Neural progenitor cell (in vitro differentiated cells): Measurements from ENCODE around the gene ME1. TPM values are rescaled to one million over a fixed set of nuclear protein-coding genes. Genes with fewer than 3 reads are reported as not detected.

Experiments
- DNase-seq: peaks from one replicate; pipeline ENCODE4 v3.0.0-alpha.2; 2016; ENCODE audit warnings: low spot score
- H2AFZ ChIP-seq: fragments of 200-600 bp; sonication (generic); replicated peaks from 2 replicates; pipeline ENCODE4 v1.6.1; 2016; ENCODE audit warnings: antibody characterized with exemption
- H3F3A ChIP-seq: fragments of 200-600 bp; sonication (generic); 2 replicates; pipeline ENCODE4 v1.6.1; 2016; ENCODE audit warnings: antibody characterized with exemption, low read depth
- H3K27ac ChIP-seq: fragments of 200-600 bp; sonication (generic); 2 replicates; pipeline ENCODE4 v1.5.1; 2016; ENCODE audit warnings: mild to moderate bottlenecking
- H3K27me3 ChIP-seq: fragments of 200-600 bp; sonication (generic); 2 replicates; pipeline ENCODE4 v1.6.1; 2016; ENCODE audit warnings: mild to moderate bottlenecking, moderate library complexity
- H3K36me3 ChIP-seq: fragments of 200-600 bp; sonication (generic); 2 replicates; pipeline ENCODE4 v1.5.1; 2016
- H3K4me1 ChIP-seq: fragments of 200-600 bp; sonication (generic); 2 replicates; pipeline ENCODE4 v1.6.1; 2016; ENCODE audit warnings: mixed run types
- H3K4me2 ChIP-seq: fragments of 200-600 bp; sonication (generic); 2 replicates; pipeline ENCODE4 v1.6.1; 2016
- H3K4me3 ChIP-seq: fragments of 200-600 bp; sonication (generic); 2 replicates; pipeline ENCODE4 v1.5.1; 2016
- H3K79me2 ChIP-seq: fragments of 200-600 bp; sonication (generic); 2 replicates; pipeline ENCODE4 v1.6.1; 2016; ENCODE audit warnings: low read depth
- H3K9ac ChIP-seq: fragments of 200-600 bp; sonication (generic); 2 replicates; pipeline ENCODE4 v1.6.1; 2016
- H3K9me3 ChIP-seq: fragments of 200-600 bp; sonication (generic); 2 replicates; pipeline ENCODE4 v1.5.1; 2016; ENCODE audit warnings: low read depth
- H4K20me1 ChIP-seq: fragments of 200-600 bp; sonication (generic); 2 replicates; pipeline ENCODE4 v1.6.1; 2016; ENCODE audit warnings: low read depth
- H3K27ac Mint-ChIP-seq: 3 replicates; pipeline ENCODE4 v1.8.0; 2021; ENCODE audit warnings: mixed read lengths
- H3K27me3 Mint-ChIP-seq: 2 replicates; pipeline ENCODE4 v1.8.0; 2022; ENCODE audit warnings: low read depth, mild to moderate bottlenecking, inconsistent platforms, moderate library complexity, mixed read lengths; ENCODE audit not compliant: insufficient read depth
- H3K36me3 Mint-ChIP-seq: 3 replicates; pipeline ENCODE4 v1.8.0; 2021; ENCODE audit warnings: mixed read lengths
- H3K4me1 Mint-ChIP-seq: 3 replicates; pipeline ENCODE4 v1.8.0; 2021; ENCODE audit warnings: mixed read lengths
- H3K4me3 Mint-ChIP-seq: 3 replicates; pipeline ENCODE4 v1.8.0; 2021; ENCODE audit warnings: mild to moderate bottlenecking, moderate library complexity, mixed read lengths
- H3K9me3 Mint-ChIP-seq: 3 replicates; pipeline ENCODE4 v1.8.0; 2020; ENCODE audit warnings: mixed read lengths
- CTCF ChIP-seq: fragments of 200-600 bp; sonication (generic); IDR thresholded peaks from 2 replicates; pipeline ENCODE4 v1.5.1; 2017; ENCODE audit warnings: antibody characterized with exemption, mild to moderate bottlenecking
- EZH2 ChIP-seq: fragments of 200-600 bp; sonication (generic); IDR thresholded peaks from 2 replicates; pipeline ENCODE4 v1.6.1; 2017; ENCODE audit warnings: antibody characterized with exemption, mild to moderate bottlenecking, moderate library complexity
- EZH2phosphoT487 ChIP-seq: fragments of 200-600 bp; sonication (generic); IDR thresholded peaks from 2 replicates; pipeline ENCODE4 v1.6.1; 2017; ENCODE audit warnings: antibody characterized with exemption
- total RNA-seq: library from RNA; depleted of rRNA; stranded (reverse); fragments of >200 nt; gene quantifications from 2 replicates; pipeline ENCODE4 v1.2.3, GENCODE V29; 2015; ENCODE audit warnings: low replicate concordance

The ME1 gene
- total RNA-seq, 1 donor from 2014 or later, result 2.8 TPM

GRCh38 chr6:83270971-83271719 lies 159.7 kb downstream of the ME1 start:
- no peak for DNase-seq
- no peak overlapping the region for H3K4me3 Mint-ChIP-seq
- no peak overlapping the region for H3K4me2 ChIP-seq
- H3F3A ChIP-seq, result no peaks in the 10 kb centered on the region
- no peak overlapping the region for H3K27ac Mint-ChIP-seq
- H4K20me1 ChIP-seq, result no peaks in the 10 kb centered on the region
- TF ChIP-seq CTCF (no peak), EZH2phosphoT487 (no peak), EZH2 (no peak)
- H3K27me3 Mint-ChIP-seq, result no peaks in the 10 kb centered on the region
- H3K36me3 Mint-ChIP-seq, result no peaks in the 10 kb centered on the region
- H2AFZ ChIP-seq, result no peak overlapping the region
- no peaks in the 10 kb centered on the region for H3K4me1 ChIP-seq
- no peaks in the 10 kb centered on the region for H3K9me3 Mint-ChIP-seq
- H3K79me2 ChIP-seq, result no peaks in the 10 kb centered on the region
- H3K36me3 ChIP-seq, result no peaks in the 10 kb centered on the region
- H3K4me3 ChIP-seq, result no peak overlapping the region
- H3K27ac ChIP-seq, result no peak overlapping the region
- no peak overlapping the region for H3K9ac ChIP-seq
- no peaks in the 10 kb centered on the region for H3K27me3 ChIP-seq
- no peaks in the 10 kb centered on the region for H3K9me3 ChIP-seq
- H3K4me1 Mint-ChIP-seq, result peaks cover 17% of the 10 kb centered on the region

DNA sequence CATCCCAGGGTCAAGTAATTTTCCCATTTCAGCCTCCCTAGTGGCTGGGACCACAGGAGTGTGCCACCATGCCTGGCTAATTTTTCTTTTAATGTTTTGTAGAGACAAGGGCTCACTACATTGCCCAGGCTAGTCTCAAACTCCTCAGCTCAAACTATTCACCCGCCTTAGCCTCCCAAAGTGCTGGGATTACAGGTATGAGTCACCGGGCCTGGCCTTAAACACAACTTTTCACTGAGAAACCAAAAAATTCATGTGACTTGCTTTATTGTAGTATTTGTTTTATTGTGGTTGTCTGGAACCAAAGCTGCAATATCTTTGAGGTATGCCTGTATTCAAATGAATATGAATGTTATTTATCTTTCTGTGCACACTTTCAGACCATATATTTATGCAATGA lies 165.5 kb downstream of the ME1 start:
- Mint-ChIP-seq H3K27me3 (no peaks in the 10 kb centered on the region), H3K27ac (no peak overlapping the region), H3K4me3 (no peak overlapping the region), H3K9me3 (no peaks in the 10 kb centered on the region), H3K36me3 (no peaks in the 10 kb centered on the region), H3K4me1 (peaks cover 7% of the 10 kb centered on the region)
- peaks cover 3% of the 10 kb centered on the region for H3K4me1 ChIP-seq
- no peaks in the 10 kb centered on the region for H3K27me3 ChIP-seq
- H3K9ac ChIP-seq, result no peak overlapping the region
- no peak overlapping the region for H3K4me3 ChIP-seq
- H4K20me1 ChIP-seq, result no peaks in the 10 kb centered on the region
- no peaks in the 10 kb centered on the region for H3K36me3 ChIP-seq
- H3K79me2 ChIP-seq, result no peaks in the 10 kb centered on the region
- DNase-seq, result no peak
- H3K27ac ChIP-seq, result no peak overlapping the region
- H2AFZ ChIP-seq, result no peak overlapping the region
- H3K9me3 ChIP-seq, result no peaks in the 10 kb centered on the region
- TF ChIP-seq EZH2, result no peak
- TF ChIP-seq EZH2phosphoT487, result no peak
- no peak for TF ChIP-seq CTCF
- H3K4me2 ChIP-seq, result no peak overlapping the region
- H3F3A ChIP-seq, result no peaks in the 10 kb centered on the region

- no peak overlapping the region for H3K4me3 Mint-ChIP-seq
- no peak overlapping the region for H3K27ac ChIP-seq
- H3K36me3 ChIP-seq, result no peaks in the 10 kb centered on the region
- no peaks in the 10 kb centered on the region for H3K9me3 ChIP-seq
- H3K9me3 Mint-ChIP-seq, result no peaks in the 10 kb centered on the region
- H3K36me3 Mint-ChIP-seq, result no peaks in the 10 kb centered on the region
- TF ChIP-seq EZH2, result no peak
- TF ChIP-seq EZH2phosphoT487, result no peak
- no peak for DNase-seq
- no peak overlapping the region for H3K9ac ChIP-seq
- no peaks in the 10 kb centered on the region for H3F3A ChIP-seq
- H3K4me2 ChIP-seq, result no peak overlapping the region
- H3K27me3 ChIP-seq, result no peaks in the 10 kb centered on the region
- no peaks in the 10 kb centered on the region for H3K79me2 ChIP-seq
- no peak overlapping the region for H3K4me3 ChIP-seq
- H3K4me1 Mint-ChIP-seq, result no peaks in the 10 kb centered on the region
- H2AFZ ChIP-seq, result no peak overlapping the region
- peaks cover 3% of the 10 kb centered on the region for H3K4me1 ChIP-seq
- H3K27ac Mint-ChIP-seq, result no peak overlapping the region
- H4K20me1 ChIP-seq, result no peaks in the 10 kb centered on the region
- no peaks in the 10 kb centered on the region for H3K27me3 Mint-ChIP-seq
These were observed 170.3 kb downstream of the ME1 start for GRCh38 chr6:83260577-83260976.

DNA sequence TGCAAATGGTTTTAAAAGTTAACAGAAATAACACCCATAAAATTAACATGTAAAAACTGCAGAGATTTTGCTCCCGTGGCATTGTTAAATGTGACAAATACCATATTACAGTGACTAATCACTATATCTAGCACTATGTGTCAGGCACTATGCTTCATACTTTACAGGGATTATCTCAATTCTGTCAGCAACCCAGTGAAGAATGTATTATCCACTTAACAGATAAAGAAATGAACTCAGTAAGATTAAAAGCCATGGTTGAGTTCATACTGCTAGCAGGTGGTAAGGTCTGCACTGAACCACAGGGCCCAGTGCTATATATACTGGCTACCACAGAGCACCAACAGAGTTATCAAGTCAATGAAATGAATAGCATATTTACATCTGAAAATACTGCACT lies 172.3 kb downstream of the ME1 start:
- H3K79me2 ChIP-seq, result no peaks in the 10 kb centered on the region
- H2AFZ ChIP-seq, result no peak overlapping the region
- no peak for DNase-seq
- TF ChIP-seq EZH2phosphoT487 (no peak), EZH2 (no peak), CTCF (no peak)
- Mint-ChIP-seq H3K9me3 (no peaks in the 10 kb centered on the region), H3K4me3 (no peak overlapping the region), H3K36me3 (no peaks in the 10 kb centered on the region), H3K4me1 (no peaks in the 10 kb centered on the region), H3K27ac (no peak overlapping the region), H3K27me3 (no peaks in the 10 kb centered on the region)
- no peaks in the 10 kb centered on the region for H3K27me3 ChIP-seq
- no peaks in the 10 kb centered on the region for H3F3A ChIP-seq
- H3K4me2 ChIP-seq, result no peak overlapping the region
- H3K4me3 ChIP-seq, result no peak overlapping the region
- peaks cover 3% of the 10 kb centered on the region for H3K4me1 ChIP-seq
- no peaks in the 10 kb centered on the region for H3K36me3 ChIP-seq
- no peaks in the 10 kb centered on the region for H4K20me1 ChIP-seq
- no peak overlapping the region for H3K9ac ChIP-seq
- no peak overlapping the region for H3K27ac ChIP-seq
- no peaks in the 10 kb centered on the region for H3K9me3 ChIP-seq
